BE2C (cell line): Measurements from ENCODE around the gene PTPRN2.

Source experiments
- DNase-seq: peaks from one replicate; pipeline ENCODE4 v3.0.0-alpha.2; 2020
- H3K27me3 ChIP-seq: fragments of 250-450 bp; sonication (Bioruptor Pico); 2 replicates; pipeline ENCODE4 v1.5.1; 2020; ENCODE audit warnings: mild to moderate bottlenecking
- H3K36me3 ChIP-seq: fragments of 250-450 bp; sonication (Bioruptor Pico); 2 replicates; pipeline ENCODE4 v1.5.1; 2020; ENCODE audit warnings: mild to moderate bottlenecking
- H3K4me1 ChIP-seq: fragments of 250-450 bp; sonication (Bioruptor Pico); 2 replicates; pipeline ENCODE4 v1.5.1; 2020
- H3K4me3 ChIP-seq: 2 replicates; pipeline ENCODE4 v1.5.1; 2011; ENCODE audit warnings: low read depth, low read length
- H3K9me3 ChIP-seq: fragments of 250-450 bp; sonication (Bioruptor Pico); 2 replicates; pipeline ENCODE4 v1.5.1; 2020
- TF ChIP-seq, protein P1 (sequence below): IDR thresholded peaks from 2 replicates; pipeline ENCODE4 v1.5.1; 2012; ENCODE audit warnings: mild to moderate bottlenecking, low read depth, low read length

Gene PTPRN2

DNA sequence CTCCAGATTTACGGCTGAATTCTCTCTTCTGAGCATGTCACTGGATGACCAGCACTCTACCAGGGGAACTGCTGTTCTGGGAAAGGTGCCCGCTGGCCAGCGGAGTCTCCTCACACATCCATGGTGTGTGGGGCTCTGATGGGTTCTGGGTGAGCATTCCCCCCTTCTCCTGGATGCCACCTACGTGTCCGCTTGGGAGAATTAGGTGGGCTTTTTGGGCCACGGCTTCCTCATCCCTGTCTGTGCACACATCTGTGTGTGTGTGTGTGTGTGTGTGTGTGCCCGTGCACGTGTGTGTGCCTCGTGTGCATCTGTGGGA is 1087.8 kb downstream of the PTPRN2 start:
- Histone ChIP-seq H3K27me3 (no peaks in the 10 kb centered on the region), H3K36me3 (no peaks in the 10 kb centered on the region), H3K4me1 (no peaks in the 10 kb centered on the region), H3K9me3 (no peaks in the 10 kb centered on the region), H3K4me3 (no peak overlapping the region)
- no peak for DNase-seq
- TF ChIP-seq, protein P1, sequence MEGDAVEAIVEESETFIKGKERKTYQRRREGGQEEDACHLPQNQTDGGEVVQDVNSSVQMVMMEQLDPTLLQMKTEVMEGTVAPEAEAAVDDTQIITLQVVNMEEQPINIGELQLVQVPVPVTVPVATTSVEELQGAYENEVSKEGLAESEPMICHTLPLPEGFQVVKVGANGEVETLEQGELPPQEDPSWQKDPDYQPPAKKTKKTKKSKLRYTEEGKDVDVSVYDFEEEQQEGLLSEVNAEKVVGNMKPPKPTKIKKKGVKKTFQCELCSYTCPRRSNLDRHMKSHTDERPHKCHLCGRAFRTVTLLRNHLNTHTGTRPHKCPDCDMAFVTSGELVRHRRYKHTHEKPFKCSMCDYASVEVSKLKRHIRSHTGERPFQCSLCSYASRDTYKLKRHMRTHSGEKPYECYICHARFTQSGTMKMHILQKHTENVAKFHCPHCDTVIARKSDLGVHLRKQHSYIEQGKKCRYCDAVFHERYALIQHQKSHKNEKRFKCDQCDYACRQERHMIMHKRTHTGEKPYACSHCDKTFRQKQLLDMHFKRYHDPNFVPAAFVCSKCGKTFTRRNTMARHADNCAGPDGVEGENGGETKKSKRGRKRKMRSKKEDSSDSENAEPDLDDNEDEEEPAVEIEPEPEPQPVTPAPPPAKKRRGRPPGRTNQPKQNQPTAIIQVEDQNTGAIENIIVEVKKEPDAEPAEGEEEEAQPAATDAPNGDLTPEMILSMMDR: no peak

DNA sequence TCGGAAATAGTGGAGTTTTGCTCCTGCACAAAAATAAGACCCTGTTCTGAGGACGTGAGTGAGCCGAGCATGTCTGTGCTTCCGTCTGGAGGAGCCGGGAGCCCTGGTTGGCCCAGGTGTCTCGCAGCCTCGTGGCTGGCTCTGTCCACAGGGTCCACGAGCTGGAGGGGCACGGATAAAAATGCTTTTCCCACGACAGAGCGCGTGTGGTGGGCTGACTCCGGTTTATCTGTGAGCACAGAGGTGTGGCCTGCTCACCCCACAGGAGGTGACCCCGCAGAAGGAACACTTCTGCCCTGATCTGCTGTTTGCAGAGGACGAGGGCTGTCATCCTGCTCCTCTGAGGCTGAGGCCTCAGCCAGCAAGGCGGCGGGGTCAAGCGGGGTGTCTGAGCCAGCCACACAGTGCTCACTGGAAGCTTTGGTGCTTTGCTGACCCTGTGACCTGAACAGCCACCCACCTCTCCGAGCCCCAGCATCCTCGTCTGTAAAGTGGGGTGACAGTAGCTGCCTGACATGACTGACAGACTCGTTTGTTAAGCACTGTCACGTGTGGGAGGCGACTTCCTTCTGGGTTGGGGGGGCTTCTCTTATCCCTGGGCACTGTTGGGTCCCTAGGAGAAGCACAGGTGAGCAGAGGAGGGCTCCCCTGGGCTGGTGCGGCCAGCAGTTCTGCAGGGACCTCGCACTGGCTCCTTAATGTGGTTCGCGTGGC is 1088.3 kb downstream of the PTPRN2 start:
- no peaks in the 10 kb centered on the region for H3K27me3 ChIP-seq
- H3K4me1 ChIP-seq: no peaks in the 10 kb centered on the region
- H3K36me3 ChIP-seq: no peaks in the 10 kb centered on the region
- no peak for DNase-seq
- H3K4me3 ChIP-seq: no peak overlapping the region
- H3K9me3 ChIP-seq: no peaks in the 10 kb centered on the region
- TF ChIP-seq, protein P1: no peak

DNA sequence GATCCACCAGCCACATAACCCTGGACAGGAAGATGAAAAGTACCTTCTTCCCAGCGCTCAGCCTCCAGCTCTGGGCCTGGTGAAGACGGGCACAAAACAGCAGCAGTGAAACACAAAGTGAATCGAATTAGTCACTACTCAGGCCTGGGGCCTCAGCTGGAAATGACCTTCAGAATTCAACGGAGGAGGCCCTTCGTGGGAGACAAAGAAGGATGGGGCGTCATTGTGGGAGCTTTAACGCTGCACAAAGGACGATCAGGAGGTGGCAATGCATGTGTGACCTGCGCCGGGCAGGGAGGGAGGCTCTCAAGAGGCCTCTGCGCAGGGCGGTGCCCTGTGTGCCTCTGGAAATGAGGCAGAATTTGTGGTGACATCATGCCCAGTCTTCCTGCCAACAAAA is 1089.0 kb downstream of the PTPRN2 start:
- no peaks in the 10 kb centered on the region for H3K36me3 ChIP-seq
- no peak for DNase-seq
- TF ChIP-seq, protein P1: no peak

DNA sequence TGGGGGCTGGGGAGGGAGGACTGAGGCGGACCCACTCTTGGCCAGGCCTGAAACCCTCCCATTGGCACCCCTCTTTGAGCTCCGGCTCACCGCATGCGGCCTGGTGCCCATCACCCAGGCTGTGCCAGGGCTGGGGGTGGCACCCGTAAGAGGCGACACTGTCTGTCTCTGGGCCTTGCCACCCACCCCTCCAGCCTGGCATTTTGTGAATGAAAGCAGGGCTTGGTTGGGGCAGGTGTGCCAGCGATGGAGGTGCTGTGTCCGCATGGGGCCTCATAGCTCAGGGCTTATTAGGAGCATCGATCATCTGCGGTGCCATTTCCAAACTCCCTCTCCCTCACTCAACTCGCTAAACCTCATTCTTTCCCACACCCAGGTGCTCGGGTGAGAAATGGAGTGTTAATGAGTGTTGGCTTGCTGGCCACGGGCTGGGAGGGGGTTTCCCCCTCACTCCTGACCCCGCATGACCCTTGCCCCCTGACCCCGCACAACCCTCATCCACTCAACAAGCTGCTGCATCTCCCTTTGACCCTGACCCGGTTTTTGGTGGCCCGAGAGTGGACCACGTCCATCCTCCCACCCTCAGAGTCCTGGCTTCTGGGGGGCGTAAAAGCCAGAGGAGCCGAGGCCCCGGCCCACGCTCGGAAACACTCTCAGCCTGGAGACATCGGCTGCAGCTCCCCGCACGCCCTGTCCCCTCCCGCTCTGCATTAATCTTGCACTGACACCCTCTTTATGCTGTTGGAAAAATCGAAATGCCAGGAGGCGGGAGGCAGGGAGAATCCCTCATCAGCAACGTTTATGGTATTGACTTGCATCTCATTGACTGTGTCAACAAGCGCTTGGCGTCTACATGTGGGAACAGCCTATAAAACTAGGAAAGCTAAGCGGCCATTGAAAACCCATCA is 1089.6 kb downstream of the PTPRN2 start:
- TF ChIP-seq, protein P1: no peak
- H3K4me3 ChIP-seq: no peak overlapping the region
- H3K9me3 ChIP-seq: no peaks in the 10 kb centered on the region
- H3K4me1 ChIP-seq: no peaks in the 10 kb centered on the region
- no peak for DNase-seq
- no peaks in the 10 kb centered on the region for H3K36me3 ChIP-seq
- no peaks in the 10 kb centered on the region for H3K27me3 ChIP-seq

More for the DNA sequence above, 1089.0 kb downstream of the PTPRN2 start:
- Histone ChIP-seq H3K4me1 (no peaks in the 10 kb centered on the region), H3K4me3 (no peak overlapping the region), H3K9me3 (no peaks in the 10 kb centered on the region), H3K27me3 (no peaks in the 10 kb centered on the region)

DNA sequence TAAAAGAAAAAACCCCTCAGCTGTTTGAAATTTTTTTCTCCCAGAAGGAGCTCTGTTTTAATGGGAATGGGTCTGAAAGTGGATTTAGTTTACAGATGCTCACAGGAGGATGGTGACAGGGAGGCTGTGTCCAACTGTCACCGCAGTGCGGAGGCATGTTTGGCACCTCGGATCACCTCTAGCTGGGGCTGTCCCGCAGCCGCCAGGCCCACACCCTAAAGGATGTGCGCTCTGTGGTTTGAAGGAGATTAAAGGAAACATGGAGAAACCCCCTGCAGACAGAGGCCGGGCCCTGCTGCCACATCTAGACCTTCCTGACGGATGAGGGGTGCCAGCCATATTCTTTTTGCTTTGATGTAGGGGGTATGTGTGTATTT is 1090.3 kb downstream of the PTPRN2 start:
- H3K4me1 ChIP-seq: no peaks in the 10 kb centered on the region
- no peak overlapping the region for H3K4me3 ChIP-seq
- DNase-seq: no peak
- TF ChIP-seq, protein P1: no peak
- H3K9me3 ChIP-seq: no peaks in the 10 kb centered on the region
- no peaks in the 10 kb centered on the region for H3K36me3 ChIP-seq
- no peaks in the 10 kb centered on the region for H3K27me3 ChIP-seq
